CD4-positive, alpha-beta memory T cell (primary cell): ENCODE results near the gene DYNC1I1. TPM values are rescaled to one million over a fixed set of nuclear protein-coding genes. Genes with fewer than 3 reads are reported as not detected.

Source experiments
- CTCF ChIA-PET: fragments of 350-600 bp; sonication (Branson Sonifier 250); formaldehyde crosslinking; loops from one replicate; lab custom pipeline; 2021; ENCODE audit warnings: inconsistent platforms; ENCODE audit not compliant: partially characterized antibody; lab: Charles Lee
- POLR2A ChIA-PET: fragments of 350-600 bp; sonication (Branson Sonifier 250); formaldehyde crosslinking; loops from one replicate; lab custom pipeline; 2021; ENCODE audit not compliant: partially characterized antibody; lab: Charles Lee
- DNase-seq, 5 donors: peaks; one replicate each; pipeline versions ENCODE4 v3.0.0 to v3.0.0-alpha.2; 2020 to 2022; ENCODE audit warnings: mixed read lengths in 1 of 5
- H3K27ac ChIP-seq: one replicate; pipeline ENCODE4 v1.7.0; 2013; ENCODE audit warnings: low read depth, low read length
- H3K27me3 ChIP-seq: 2 replicates; pipeline ENCODE4 v1.7.0; 2013; ENCODE audit warnings: mild to moderate bottlenecking, low read length, moderate library complexity; ENCODE audit not compliant: insufficient read depth
- H3K36me3 ChIP-seq: 2 replicates; pipeline ENCODE4 v1.7.0; 2013; ENCODE audit warnings: mild to moderate bottlenecking, low read length, moderate library complexity; ENCODE audit not compliant: insufficient read depth
- H3K4me1 ChIP-seq: 2 replicates; pipeline ENCODE4 v1.7.0; 2013; ENCODE audit warnings: mild to moderate bottlenecking, low read length, moderate library complexity; ENCODE audit not compliant: insufficient read depth
- H3K4me3 ChIP-seq, 2 donors: one replicate each; pipeline ENCODE4 v1.7.0; 2013; ENCODE audit warnings: low read length in 2 of 2, mild to moderate bottlenecking in 1 of 2
- H3K9me3 ChIP-seq, 2 donors: one replicate each; pipeline ENCODE4 v1.7.0; 2013; ENCODE audit warnings: low read length in 2 of 2, control low read depth in 1 of 2; ENCODE audit not compliant: control insufficient read depth in 1 of 2
- H3K27ac Mint-ChIP-seq, 7 donors: one replicate each; pipeline ENCODE4 v1.8.0; 2020 to 2021; ENCODE audit warnings: mixed read lengths in 7 of 7, mild to moderate bottlenecking in 6 of 7, inconsistent platforms in 3 of 7, moderate library complexity in 3 of 7
- H3K27me3 Mint-ChIP-seq, 2 donors: one replicate each; pipeline ENCODE4 v1.8.0; 2020 to 2021; ENCODE audit warnings: mixed read lengths in 2 of 2
- H3K36me3 Mint-ChIP-seq, 2 donors: one replicate each; pipeline ENCODE4 v1.8.0; 2020 to 2021; ENCODE audit warnings: mixed read lengths in 2 of 2, inconsistent platforms in 1 of 2, mild to moderate bottlenecking in 1 of 2
- H3K4me1 Mint-ChIP-seq, 4 donors: one replicate each; pipeline ENCODE4 v1.8.0; 2020 to 2021; ENCODE audit warnings: mixed read lengths in 4 of 4, mild to moderate bottlenecking in 1 of 4
- H3K4me3 Mint-ChIP-seq, 8 donors: one replicate each; pipeline ENCODE4 v1.8.0; 2020 to 2021; ENCODE audit warnings: mixed read lengths in 8 of 8, mild to moderate bottlenecking in 7 of 8, moderate library complexity in 6 of 8, inconsistent platforms in 3 of 8
- H3K9me3 Mint-ChIP-seq, 8 donors: one replicate each; pipeline ENCODE4 v1.8.0; 2020 to 2021; ENCODE audit warnings: mixed read lengths in 8 of 8, mild to moderate bottlenecking in 5 of 8, inconsistent platforms in 3 of 8, moderate library complexity in 1 of 8
- intact Hi-C: fragments of 100-400 bp; cut with micrococcal nuclease; formaldehyde crosslinking; loops from one replicate; pipeline ENCODE4 v1.15.1; 2023
- polyA plus RNA-seq, 2 donors: library from polyadenylated mRNA; unstranded; fragments of 300-500 nt; fragmentation: Illumina TruSeq; gene quantifications; one replicate each; pipeline ENCODE4 v1.2.3, GENCODE V29; 2021
- total RNA-seq, 2 experiments: library from RNA; stranded (reverse); gene quantifications; one replicate each; pipeline ENCODE4 v1.2.3, GENCODE V29; 2021

Gene DYNC1I1
- total and polyA plus RNA-seq, 4 experiments from 2014 or later: 0.33 TPM; not detected in 3

DNA sequence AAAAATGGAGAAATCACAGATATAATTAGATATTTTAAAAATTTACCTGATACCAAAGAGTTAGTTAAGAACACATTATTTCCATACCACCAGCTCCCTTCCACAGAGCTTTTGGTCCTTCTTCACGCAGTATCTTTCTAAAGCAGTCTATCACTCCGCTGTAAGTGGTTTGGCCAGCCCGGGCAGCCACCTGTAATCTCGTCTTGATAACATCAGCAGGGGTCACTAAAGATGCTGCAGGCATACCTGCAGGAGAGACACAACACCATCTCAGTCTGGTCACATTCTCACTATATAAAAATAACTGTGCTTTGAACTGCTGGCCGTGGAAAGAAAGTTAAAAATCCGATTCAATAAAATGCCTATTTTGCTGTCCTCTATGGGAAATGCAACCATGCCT, 349.4 kb downstream of the DYNC1I1 start:
- Mint-ChIP-seq H3K36me3 (peaks cover 20 to 21% of the 10 kb centered on the region in 2 donors), H3K27ac (no peak overlapping the region), H3K9me3 (no peaks in the 10 kb centered on the region), H3K27me3 (no peaks in the 10 kb centered on the region), H3K4me1 (peaks cover 0 to 2% (median 0%) of the 10 kb centered on the region in 4 donors), H3K4me3 (no peak overlapping the region)
- POLR2A ChIA-PET: no interaction called here
- no peaks in the 10 kb centered on the region for H3K9me3 ChIP-seq
- intact Hi-C loops: no loop called here
- no peaks in the 10 kb centered on the region for H3K4me1 ChIP-seq
- DNase-seq: no peak
- no peaks in the 10 kb centered on the region for H3K36me3 ChIP-seq
- H3K27ac ChIP-seq: no peak overlapping the region
- no peaks in the 10 kb centered on the region for H3K27me3 ChIP-seq
- no peak overlapping the region for H3K4me3 ChIP-seq
- CTCF ChIA-PET: no interaction called here

DNA sequence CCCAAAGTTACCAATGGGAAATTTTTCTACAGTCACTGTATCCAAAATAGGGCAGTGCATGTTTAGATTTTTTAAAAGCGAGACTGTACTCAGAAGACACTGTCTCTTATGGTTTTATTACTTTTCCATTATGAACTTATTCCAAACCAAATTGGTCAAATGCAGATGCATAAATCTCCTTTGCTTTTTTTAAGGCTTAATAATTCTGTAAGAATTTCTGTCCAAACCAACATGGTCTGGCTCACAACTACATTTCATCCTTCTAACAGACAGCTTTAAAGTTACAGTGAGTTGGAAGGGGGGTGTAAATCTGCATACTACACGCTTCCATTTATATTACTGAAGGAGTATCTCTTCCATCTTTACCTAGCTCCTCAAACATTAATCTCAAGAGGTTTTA, 350.4 kb downstream of the DYNC1I1 start:
- H3K4me3 ChIP-seq: no peak overlapping the region
- no peaks in the 10 kb centered on the region for H3K27me3 Mint-ChIP-seq
- intact Hi-C loops: no loop called here
- no peaks in the 10 kb centered on the region for H3K27me3 ChIP-seq
- H3K9me3 ChIP-seq: no peaks in the 10 kb centered on the region
- H3K36me3 ChIP-seq: no peaks in the 10 kb centered on the region
- H3K27ac Mint-ChIP-seq: peak overlapping the region in 1 of 7 donors; percentile 3
- DNase-seq: no peak
- no peak overlapping the region for H3K27ac ChIP-seq
- CTCF ChIA-PET: no interaction called here
- no peak overlapping the region for H3K4me3 Mint-ChIP-seq
- peaks cover 0 to 2% (median 0%) of the 10 kb centered on the region in 4 donors for H3K4me1 Mint-ChIP-seq
- H3K4me1 ChIP-seq: no peaks in the 10 kb centered on the region
- peaks cover 23% of the 10 kb centered on the region in 2 donors for H3K36me3 Mint-ChIP-seq
- H3K9me3 Mint-ChIP-seq: no peaks in the 10 kb centered on the region
- POLR2A ChIA-PET: no interaction called here

DNA sequence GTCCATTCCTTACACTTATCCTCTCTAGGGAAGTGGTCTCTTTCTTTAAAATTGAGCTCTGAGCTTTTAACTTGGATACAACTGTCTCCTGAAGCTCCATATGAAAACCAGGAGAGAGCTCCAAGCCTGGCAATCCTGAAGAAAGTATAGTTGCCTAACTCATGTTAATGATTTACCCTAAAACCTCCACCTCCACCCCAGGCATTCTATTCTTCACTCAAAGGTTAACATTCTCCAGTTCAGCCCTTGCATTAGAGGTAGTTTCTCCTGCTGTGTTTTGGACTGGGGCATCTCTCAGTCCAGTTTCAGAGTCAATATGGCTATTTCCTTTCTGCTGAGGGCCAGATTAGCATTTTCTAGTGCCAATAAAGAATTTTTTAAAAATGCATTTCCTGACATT, 354.0 kb downstream of the DYNC1I1 start:
- ChIA-PET CTCF (interaction anchor here (1.4 kb wide), 1 partner anchor 10 kb away, joined by 3 read pairs; no protein-coding TSS in a partner anchor), POLR2A (no interaction called here)
- H3K27ac ChIP-seq: no peak overlapping the region
- no peak overlapping the region for H3K4me3 Mint-ChIP-seq
- H3K4me1 ChIP-seq: no peaks in the 10 kb centered on the region
- H3K4me1 Mint-ChIP-seq: peaks cover 0 to 2% (median 0%) of the 10 kb centered on the region in 4 donors
- no peaks in the 10 kb centered on the region for H3K9me3 ChIP-seq
- intact Hi-C loops: no loop called here
- H3K27ac Mint-ChIP-seq: no peak overlapping the region
- H3K36me3 ChIP-seq: no peaks in the 10 kb centered on the region
- no peaks in the 10 kb centered on the region for H3K27me3 ChIP-seq
- no peaks in the 10 kb centered on the region for H3K9me3 Mint-ChIP-seq
- no peak for DNase-seq
- no peaks in the 10 kb centered on the region for H3K27me3 Mint-ChIP-seq
- H3K36me3 Mint-ChIP-seq: peaks cover 27 to 39% of the 10 kb centered on the region in 2 donors
- H3K4me3 ChIP-seq: no peak overlapping the region

DNA sequence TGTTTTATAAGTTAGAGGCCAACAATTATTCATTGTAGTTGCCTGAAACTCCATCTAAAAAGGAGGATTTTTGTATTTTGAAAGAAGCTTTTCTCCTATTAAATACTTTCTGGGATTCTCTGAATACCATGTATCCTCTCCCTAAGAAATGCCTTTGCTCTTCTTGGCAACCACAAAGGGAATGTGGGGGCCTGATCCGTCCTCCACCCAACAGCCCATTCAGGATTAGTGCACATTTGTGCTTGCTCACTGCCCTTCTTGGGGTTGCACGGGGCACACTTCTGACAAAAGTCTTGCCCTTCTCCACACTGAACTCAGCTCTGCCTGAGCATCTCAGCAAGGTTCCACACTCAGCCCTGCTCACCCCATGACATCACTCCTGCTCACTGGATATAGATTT, 355.4 kb downstream of the DYNC1I1 start:
- CTCF ChIA-PET: interaction anchor here (1.1 to 1.4 kb wide), 2 partner anchors 11 to 13 kb away, joined by 3 read pairs; no protein-coding TSS in a partner anchor
- Histone ChIP-seq H3K9me3 (no peaks in the 10 kb centered on the region), H3K4me3 (no peak overlapping the region), H3K36me3 (no peaks in the 10 kb centered on the region), H3K27me3 (no peaks in the 10 kb centered on the region), H3K27ac (no peak overlapping the region), H3K4me1 (no peaks in the 10 kb centered on the region)
- H3K27ac Mint-ChIP-seq: no peak overlapping the region
- intact Hi-C loops: no loop called here
- H3K4me3 Mint-ChIP-seq: no peak overlapping the region
- H3K36me3 Mint-ChIP-seq: peaks cover 28 to 40% of the 10 kb centered on the region in 2 donors
- peaks cover 0 to 2% (median 0%) of the 10 kb centered on the region in 4 donors for H3K4me1 Mint-ChIP-seq
- H3K9me3 Mint-ChIP-seq: no peaks in the 10 kb centered on the region
- H3K27me3 Mint-ChIP-seq: no peaks in the 10 kb centered on the region
- POLR2A ChIA-PET: no interaction called here
- no peak for DNase-seq

DNA sequence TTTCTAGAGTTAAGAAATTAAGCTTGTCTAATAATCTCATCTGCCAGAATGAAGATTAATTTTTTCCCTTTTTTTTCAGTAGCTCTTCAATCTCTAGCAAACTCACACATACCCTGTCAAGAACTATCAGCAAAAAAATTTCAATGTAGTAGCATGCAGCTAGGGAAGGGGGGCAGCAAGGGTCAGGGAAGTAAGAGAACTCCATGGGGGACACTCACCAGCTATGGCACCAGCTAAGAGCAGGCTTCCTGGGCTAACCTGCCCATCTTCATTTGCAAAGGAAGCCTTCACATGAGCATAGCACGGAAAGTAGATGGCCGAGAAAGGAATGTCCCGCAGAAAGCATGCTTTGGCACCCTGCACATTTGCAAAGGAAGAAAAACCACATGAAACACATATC, 359.2 kb downstream of the DYNC1I1 start:
- Histone ChIP-seq H3K27ac (no peak overlapping the region), H3K4me3 (no peak overlapping the region), H3K36me3 (no peaks in the 10 kb centered on the region), H3K9me3 (no peaks in the 10 kb centered on the region), H3K4me1 (no peaks in the 10 kb centered on the region), H3K27me3 (no peaks in the 10 kb centered on the region)
- Mint-ChIP-seq H3K36me3 (peaks cover 51 to 64% of the 10 kb centered on the region in 2 donors), H3K9me3 (no peaks in the 10 kb centered on the region), H3K4me3 (no peak overlapping the region), H3K27me3 (no peaks in the 10 kb centered on the region), H3K27ac (peak overlapping the region in 2 of 7 donors; percentile 48 to 56), H3K4me1 (peaks cover 0 to 2% (median 0%) of the 10 kb centered on the region in 4 donors)
- intact Hi-C loops: loop anchor here (2.0 kb wide), 1 partner anchor 135 kb away; no protein-coding TSS in a partner anchor
- ChIA-PET POLR2A (no interaction called here), CTCF (no interaction called here)
- no peak for DNase-seq

DNA sequence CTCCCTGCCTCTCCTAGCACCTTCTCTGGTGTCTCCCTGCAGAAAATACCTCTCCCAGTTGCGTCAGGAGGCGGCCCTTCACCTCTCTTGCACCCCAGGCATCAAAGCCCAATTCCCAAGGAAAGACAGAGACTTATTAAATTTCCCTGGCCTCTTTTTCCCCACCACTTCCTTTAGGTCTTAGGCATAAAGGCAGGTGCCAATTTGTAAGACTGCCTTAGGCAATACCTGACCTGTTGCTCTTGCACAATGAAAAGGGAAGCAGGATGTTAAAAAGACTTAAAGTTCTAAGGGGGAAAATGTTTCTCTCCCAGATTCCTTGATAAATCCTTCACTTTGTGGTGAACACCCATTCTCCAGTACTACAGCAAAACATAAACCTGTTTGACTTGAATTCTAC, 362.9 kb downstream of the DYNC1I1 start:
- H3K9me3 ChIP-seq: no peaks in the 10 kb centered on the region
- POLR2A ChIA-PET: no interaction called here
- CTCF ChIA-PET: no interaction called here
- H3K36me3 ChIP-seq: no peaks in the 10 kb centered on the region
- no peak overlapping the region for H3K4me3 ChIP-seq
- H3K27ac Mint-ChIP-seq: no peak overlapping the region
- H3K9me3 Mint-ChIP-seq: no peaks in the 10 kb centered on the region
- DNase-seq: no peak
- H3K27me3 Mint-ChIP-seq: no peaks in the 10 kb centered on the region
- no peaks in the 10 kb centered on the region for H3K27me3 ChIP-seq
- peaks cover 0 to 2% (median 0%) of the 10 kb centered on the region in 4 donors for H3K4me1 Mint-ChIP-seq
- H3K27ac ChIP-seq: no peak overlapping the region
- no peaks in the 10 kb centered on the region for H3K4me1 ChIP-seq
- H3K4me3 Mint-ChIP-seq: no peak overlapping the region
- H3K36me3 Mint-ChIP-seq: peaks cover 46 to 60% of the 10 kb centered on the region in 2 donors
- intact Hi-C loops: no loop called here

DNA sequence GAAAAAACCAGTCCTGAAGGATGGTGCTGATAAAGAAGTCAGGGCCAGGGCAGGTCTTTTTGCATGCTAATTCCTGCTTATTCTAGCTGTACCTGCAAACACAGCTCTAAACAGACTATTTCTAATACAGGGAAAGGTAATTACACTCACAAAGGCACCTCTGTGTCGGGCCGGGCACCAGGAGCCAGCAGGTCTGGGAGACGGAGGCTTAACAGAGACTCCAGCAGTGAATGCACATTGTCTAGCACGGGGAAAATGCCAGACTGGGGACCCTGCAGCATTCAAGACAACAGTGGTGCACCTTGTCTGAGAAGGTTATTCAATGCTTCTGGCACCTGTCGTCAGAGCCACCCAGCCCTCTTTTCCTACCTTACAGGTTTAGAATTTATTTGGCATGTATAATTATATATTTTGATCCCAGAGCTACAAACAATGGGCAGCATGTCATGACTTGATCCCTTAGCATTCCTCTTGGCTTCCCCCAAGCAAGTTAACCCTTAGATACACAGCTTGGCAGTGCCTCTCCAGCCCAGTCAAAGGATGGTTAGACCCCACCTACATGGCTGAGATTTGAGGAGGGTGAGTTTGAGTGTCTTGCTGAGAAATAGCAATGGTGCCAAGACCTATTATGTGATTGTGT, 364.4 kb downstream of the DYNC1I1 start:
- H3K27ac Mint-ChIP-seq: no peak overlapping the region
- H3K9me3 ChIP-seq: no peaks in the 10 kb centered on the region
- no peaks in the 10 kb centered on the region for H3K9me3 Mint-ChIP-seq
- no peak overlapping the region for H3K27ac ChIP-seq
- CTCF ChIA-PET: no interaction called here
- peaks cover 40 to 61% of the 10 kb centered on the region in 2 donors for H3K36me3 Mint-ChIP-seq
- H3K4me1 Mint-ChIP-seq: peaks cover 0 to 2% (median 0%) of the 10 kb centered on the region in 4 donors
- POLR2A ChIA-PET: no interaction called here
- no peak for DNase-seq
- no peaks in the 10 kb centered on the region for H3K36me3 ChIP-seq
- H3K4me3 Mint-ChIP-seq: no peak overlapping the region
- intact Hi-C loops: no loop called here
- H3K4me3 ChIP-seq: no peak overlapping the region
- H3K27me3 Mint-ChIP-seq: no peaks in the 10 kb centered on the region
- no peaks in the 10 kb centered on the region for H3K4me1 ChIP-seq
- H3K27me3 ChIP-seq: no peaks in the 10 kb centered on the region
